Large intestine (tissue), 3 donors: ENCODE data around the gene NECTIN2. TPM values are rescaled to one million over a fixed set of nuclear protein-coding genes. Genes with fewer than 3 reads are reported as not detected.
"Not testable (repeated sequence)": the region's sequence is repeated elsewhere in the genome, so short reads cannot be mapped to it uniquely, and the experiment has no call there.

Experiments
- DNase-seq, 2 donors: peaks; one replicate each; pipeline versions ENCODE4 v3.0.0 to v3.0.0-alpha.2; 2013
- H3K27ac ChIP-seq: one replicate; pipeline ENCODE4 v1.5.1; 2013; ENCODE audit warnings: low read length
- H3K27me3 ChIP-seq: 2 replicates; pipeline ENCODE4 v1.6.1; 2013; ENCODE audit warnings: low read length; ENCODE audit not compliant: control insufficient read depth, insufficient read depth
- H3K36me3 ChIP-seq: 2 replicates; pipeline ENCODE4 v1.6.1; 2013; ENCODE audit warnings: low read length; ENCODE audit not compliant: control insufficient read depth, insufficient read depth
- H3K4me1 ChIP-seq: one replicate; pipeline ENCODE4 v1.6.1; 2013; ENCODE audit warnings: low read length; ENCODE audit not compliant: control insufficient read depth, insufficient read depth
- H3K4me3 ChIP-seq: one replicate; pipeline ENCODE4 v1.5.1; 2013; ENCODE audit warnings: low read length
- H3K9me3 ChIP-seq: one replicate; pipeline ENCODE4 v1.6.1; 2013; ENCODE audit warnings: mild to moderate bottlenecking, low read depth, low read length, moderate library complexity; ENCODE audit not compliant: control insufficient read depth
- WGBS: methylation state at CpG from one replicate; pipeline ENCODE4 v1.1.5; 2013; ENCODE audit warnings: low lambda C conversion rate; ENCODE audit not compliant: insufficient coverage; 5-methylcytosine and 5-hydroxymethylcytosine counted together
- polyA plus RNA-seq: library from polyadenylated mRNA; unstranded; fragments of 120-200 nt; gene quantifications from one replicate; pipeline ENCODE4 v1.2.1, GENCODE V29; 2013

The NECTIN2 gene
- polyA plus RNA-seq, 1 donor, result 135 TPM

- no peak for DNase-seq
- H3K36me3 ChIP-seq, result peaks cover 5% of the 10 kb centered on the region
- H3K4me1 ChIP-seq, result peaks cover 29% of the 10 kb centered on the region
- peaks cover 5% of the 10 kb centered on the region for H3K27me3 ChIP-seq
- H3K4me3 ChIP-seq, result no peak overlapping the region
- H3K9me3 ChIP-seq, result peaks cover 3% of the 10 kb centered on the region
- no CpG with 5 or more reads among the region's 12 CpGs for WGBS
- no peak overlapping the region for H3K27ac ChIP-seq
These were observed 61.5 kb downstream of the NECTIN2 start for GRCh38 chr19:44907613-44908012.

- Histone ChIP-seq H3K27ac (no peak overlapping the region), H3K9me3 (peaks cover 3% of the 10 kb centered on the region), H3K27me3 (peaks cover 5% of the 10 kb centered on the region), H3K4me3 (no peak overlapping the region), H3K4me1 (peaks cover 29% of the 10 kb centered on the region), H3K36me3 (peaks cover under 1% of the 10 kb centered on the region)
- 100% methylated on average over 4 of the region's 46 CpGs for WGBS
- DNase-seq, result no peak
These were observed 62.2 kb downstream of the NECTIN2 start for GRCh38 chr19:44908074-44908835.

GRCh38 chr19:44908836-44909261 is 62.8 kb downstream of the NECTIN2 start:
- Histone ChIP-seq H3K4me3 (no peak overlapping the region), H3K27me3 (peaks cover 5% of the 10 kb centered on the region), H3K27ac (no peak overlapping the region), H3K9me3 (peaks cover 3% of the 10 kb centered on the region), H3K4me1 (peaks cover 26% of the 10 kb centered on the region), H3K36me3 (no peaks in the 10 kb centered on the region)
- DNase-seq, result no peak
- no CpG with 5 or more reads among the region's 44 CpGs for WGBS

- Histone ChIP-seq H3K27ac (no peak overlapping the region), H3K4me3 (no peak overlapping the region), H3K36me3 (no peaks in the 10 kb centered on the region), H3K9me3 (peaks cover 3% of the 10 kb centered on the region), H3K27me3 (peaks cover 7% of the 10 kb centered on the region), H3K4me1 (peaks cover 31% of the 10 kb centered on the region)
- WGBS, result no CpG with 5 or more reads among the region's 5 CpGs
- DNase-seq, result no peak
These were observed 63.7 kb downstream of the NECTIN2 start for GRCh38 chr19:44909775-44910174.

- not testable (repeated sequence) for H3K36me3 ChIP-seq, H3K27me3 ChIP-seq, H3K4me3 ChIP-seq, H3K9me3 ChIP-seq, DNase-seq, H3K27ac ChIP-seq
- no CpG with 5 or more reads among the region's 6 CpGs for WGBS
- H3K4me1 ChIP-seq, result peaks cover 15% of the 10 kb centered on the region
These were observed 65.8 kb downstream of the NECTIN2 start for GRCh38 chr19:44911896-44912295.

- Histone ChIP-seq H3K36me3 (no peaks in the 10 kb centered on the region), H3K27ac (no peak overlapping the region), H3K9me3 (peaks cover 3% of the 10 kb centered on the region), H3K27me3 (peaks cover 2% of the 10 kb centered on the region), H3K4me1 (peaks cover 15% of the 10 kb centered on the region), H3K4me3 (no peak overlapping the region)
- no CpG with 5 or more reads among the region's 6 CpGs for WGBS
- no peak for DNase-seq
These were observed 66.8 kb downstream of the NECTIN2 start for GRCh38 chr19:44912854-44913253.

- Histone ChIP-seq H3K4me3 (peak overlapping the region; percentile 58), H3K4me1 (peaks cover 15% of the 10 kb centered on the region)
- not testable (repeated sequence) for H3K9me3 ChIP-seq, H3K27ac ChIP-seq, DNase-seq, H3K36me3 ChIP-seq, H3K27me3 ChIP-seq
- WGBS, result 40% methylated on average over 2 of the region's 23 CpGs
These were observed 67.7 kb downstream of the NECTIN2 start for GRCh38 chr19:44913512-44914432.

- H3K36me3 ChIP-seq, H3K27me3 ChIP-seq, H3K9me3 ChIP-seq, H3K27ac ChIP-seq: not testable (repeated sequence)
- peak; percentile 86 to 90 for DNase-seq
- no CpG with 5 or more reads among the region's 28 CpGs for WGBS
- peak within 1 kb of the TSS; percentile 58 for H3K4me3 ChIP-seq
- H3K4me1 ChIP-seq, result peaks cover 15% of the 10 kb centered on the region
These were observed 68.5 kb downstream of the NECTIN2 start, which contains the start of gene APOC1 for GRCh38 chr19:44914433-44915206. Gene APOC1, plus strand, starts transcription at chr19:44914608. Its CDS starts 284 bp downstream, at chr19:44914892.

GRCh38 chr19:44924243-44924725 is 78.2 kb downstream of the NECTIN2 start:
- no CpG with 5 or more reads among the region's 8 CpGs for WGBS
- no peak overlapping the region for H3K27ac ChIP-seq
- DNase-seq, result no peak

More at GRCh38 chr19:44924243-44924725, 78.2 kb downstream of the NECTIN2 start:
- no peak overlapping the region for H3K4me3 ChIP-seq
- no peaks in the 10 kb centered on the region for H3K36me3 ChIP-seq
- H3K9me3 ChIP-seq, result no peaks in the 10 kb centered on the region
- peaks cover 5% of the 10 kb centered on the region for H3K27me3 ChIP-seq
- H3K4me1 ChIP-seq, result peaks cover 6% of the 10 kb centered on the region
